ENCODE results near the gene NRSN2.

DNA sequence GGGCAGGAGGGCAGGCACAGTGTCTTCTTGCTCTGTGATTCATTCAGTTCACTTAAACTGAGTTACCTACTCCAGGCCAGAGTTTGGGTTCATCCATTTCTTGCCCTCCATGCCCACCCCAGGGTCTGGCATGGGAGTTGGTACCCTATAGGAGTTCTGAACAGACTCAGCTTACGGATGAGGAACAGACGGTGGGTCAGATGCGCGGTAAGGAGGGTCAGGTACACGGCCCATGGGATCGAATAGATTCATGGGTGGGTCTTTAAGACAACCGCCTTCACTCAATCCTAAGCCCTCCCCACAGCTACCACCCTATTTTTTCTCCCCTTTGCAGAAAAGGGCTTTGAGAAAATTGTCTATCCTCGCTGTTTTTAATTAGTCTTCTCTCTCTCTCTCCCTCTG lies 20.6 kb downstream of the NRSN2 start:
- TF ChIP-seq CTCF (conservative IDR thresholded peaks at IDR 0.05) (no peak), ZFX (IDR thresholded peaks at IDR 0.05) (no peak)

Data from C4-2B (cell line).